Neural crest cell (in vitro differentiated cells): ENCODE data around the gene ADGRG1. TPM values are rescaled to one million over a fixed set of nuclear protein-coding genes. Genes with fewer than 3 reads are reported as not detected.

ENCODE experiments used
- DNase-seq: peaks from one replicate; pipeline ENCODE4 v3.0.0; 2021; ENCODE audit warnings: low read depth, mixed read lengths, low spot score
- H3K27ac Mint-ChIP-seq: one replicate; pipeline ENCODE4 v1.8.0; 2021; ENCODE audit warnings: mild to moderate bottlenecking, mixed read lengths; ENCODE audit not compliant: unreplicated experiment
- H3K27me3 Mint-ChIP-seq: 2 replicates; pipeline ENCODE4 v1.8.0; 2021; ENCODE audit warnings: low read depth, mild to moderate bottlenecking, mixed read lengths
- H3K36me3 Mint-ChIP-seq: 2 replicates; pipeline ENCODE4 v1.8.0; 2021; ENCODE audit warnings: low read depth, mild to moderate bottlenecking, mixed read lengths
- H3K4me1 Mint-ChIP-seq: 2 replicates; pipeline ENCODE4 v1.8.0; 2021; ENCODE audit warnings: mixed read lengths
- H3K4me3 Mint-ChIP-seq: one replicate; pipeline ENCODE4 v1.8.0; 2021; ENCODE audit warnings: mild to moderate bottlenecking, mixed read lengths
- H3K9me3 Mint-ChIP-seq: 2 replicates; pipeline ENCODE4 v1.8.0; 2021; ENCODE audit warnings: mixed read lengths
- total RNA-seq: library from RNA; stranded (reverse); gene quantifications from 2 replicates; pipeline ENCODE4 v1.2.1, GENCODE V29; 2021
- TF ChIP-seq, protein P1 (sequence below): fragments of 200-600 bp; sonication (generic); conservative IDR thresholded peaks from 2 replicates; pipeline ENCODE4 v1.5.0; 2021; ENCODE audit warnings: antibody characterized with exemption, mild to moderate bottlenecking

ADGRG1 gene
- total RNA-seq, 1 donor from 2014 or later, result 58.5 TPM

DNA sequence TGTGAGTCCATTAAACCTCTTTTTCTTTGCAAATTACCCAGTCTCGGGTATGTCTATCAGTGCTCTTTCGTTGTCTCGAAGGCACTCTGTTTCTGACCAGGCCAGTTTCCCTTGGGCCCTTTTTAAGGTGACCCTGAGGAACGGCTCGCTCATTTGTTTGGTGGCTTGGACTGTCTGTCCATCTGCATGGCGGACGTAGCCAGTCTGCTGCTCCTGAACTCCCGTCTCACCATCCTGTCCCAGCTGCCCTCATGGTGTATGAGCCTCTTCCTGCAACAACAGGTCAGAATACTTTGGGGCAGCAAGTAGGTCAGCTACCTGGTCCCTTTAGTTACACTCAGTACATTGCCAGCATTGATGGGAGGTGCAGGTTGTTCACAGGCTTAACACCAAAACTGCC is 85.2 kb downstream of the ADGRG1 start:
- Mint-ChIP-seq H3K9me3 (no peaks in the 10 kb centered on the region), H3K27me3 (no peaks in the 10 kb centered on the region), H3K36me3 (no peaks in the 10 kb centered on the region), H3K4me1 (no peaks in the 10 kb centered on the region), H3K4me3 (no peak overlapping the region), H3K27ac (no peak overlapping the region)
- TF ChIP-seq, protein P1, sequence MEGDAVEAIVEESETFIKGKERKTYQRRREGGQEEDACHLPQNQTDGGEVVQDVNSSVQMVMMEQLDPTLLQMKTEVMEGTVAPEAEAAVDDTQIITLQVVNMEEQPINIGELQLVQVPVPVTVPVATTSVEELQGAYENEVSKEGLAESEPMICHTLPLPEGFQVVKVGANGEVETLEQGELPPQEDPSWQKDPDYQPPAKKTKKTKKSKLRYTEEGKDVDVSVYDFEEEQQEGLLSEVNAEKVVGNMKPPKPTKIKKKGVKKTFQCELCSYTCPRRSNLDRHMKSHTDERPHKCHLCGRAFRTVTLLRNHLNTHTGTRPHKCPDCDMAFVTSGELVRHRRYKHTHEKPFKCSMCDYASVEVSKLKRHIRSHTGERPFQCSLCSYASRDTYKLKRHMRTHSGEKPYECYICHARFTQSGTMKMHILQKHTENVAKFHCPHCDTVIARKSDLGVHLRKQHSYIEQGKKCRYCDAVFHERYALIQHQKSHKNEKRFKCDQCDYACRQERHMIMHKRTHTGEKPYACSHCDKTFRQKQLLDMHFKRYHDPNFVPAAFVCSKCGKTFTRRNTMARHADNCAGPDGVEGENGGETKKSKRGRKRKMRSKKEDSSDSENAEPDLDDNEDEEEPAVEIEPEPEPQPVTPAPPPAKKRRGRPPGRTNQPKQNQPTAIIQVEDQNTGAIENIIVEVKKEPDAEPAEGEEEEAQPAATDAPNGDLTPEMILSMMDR, result no peak
- DNase-seq, result no peak

DNA sequence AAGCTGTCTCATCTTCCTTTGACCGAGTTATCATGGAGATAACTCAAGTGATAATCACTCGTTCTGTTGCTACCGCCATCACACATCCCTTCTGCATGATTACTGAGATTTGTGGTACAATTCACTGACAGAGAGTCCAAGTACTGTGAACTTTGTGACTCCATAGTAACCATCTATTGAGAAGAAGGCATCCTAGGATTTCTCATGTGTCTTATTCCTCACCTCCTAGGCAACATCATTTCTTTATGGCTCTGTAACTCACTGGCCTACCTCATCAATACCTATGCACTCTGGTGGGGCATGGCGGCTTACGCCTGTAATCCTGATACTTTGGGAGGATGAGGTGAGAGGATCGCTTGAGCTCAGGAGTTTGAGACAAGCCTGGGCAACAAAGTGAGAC is 85.6 kb downstream of the ADGRG1 start:
- no peaks in the 10 kb centered on the region for H3K36me3 Mint-ChIP-seq
- no peak overlapping the region for H3K27ac Mint-ChIP-seq
- H3K9me3 Mint-ChIP-seq, result no peaks in the 10 kb centered on the region
- no peaks in the 10 kb centered on the region for H3K27me3 Mint-ChIP-seq
- no peak overlapping the region for H3K4me3 Mint-ChIP-seq
- DNase-seq, result no peak
- no peaks in the 10 kb centered on the region for H3K4me1 Mint-ChIP-seq
- TF ChIP-seq, protein P1, result no peak

Other genes with a start within 250 kb of the ADGRG1 start
- not detected in 2 replicates for gene CCL17, start 223.9 kb upstream of the ADGRG1 start, total RNA-seq
- 97.2 and 103 TPM in 2 replicates for gene CIAPIN1, start 181.2 kb upstream of the ADGRG1 start, total RNA-seq
- gene COQ9, start 181.2 kb upstream of the ADGRG1 start, total RNA-seq, result 41.7 and 46.8 TPM in 2 replicates
- 74.0 and 77.5 TPM in 2 replicates for gene POLR2C, start 166.0 kb upstream of the ADGRG1 start, total RNA-seq
- 20.4 and 22.7 TPM in 2 replicates for gene DOK4, start 142.1 kb upstream of the ADGRG1 start, total RNA-seq
- gene CCDC102A, start 92.1 kb upstream of the ADGRG1 start, total RNA-seq, result 6.4 and 8.6 TPM in 2 replicates
- 0.07 TPM in 2 replicates for gene ADGRG5, start 86.0 kb upstream of the ADGRG1 start, total RNA-seq
- gene ADGRG3, start 39.7 kb downstream of the ADGRG1 start, total RNA-seq, result not detected in 2 replicates
- 0.16 and 0.32 TPM in 2 replicates for gene DRC7, start 66.2 kb downstream of the ADGRG1 start, total RNA-seq
- 42.1 and 47.4 TPM in 2 replicates for gene KATNB1, start 107.1 kb downstream of the ADGRG1 start, total RNA-seq
- gene KIFC3, start 173.9 kb downstream of the ADGRG1 start, total RNA-seq, result 25.1 TPM in 2 replicates